Panc1 (cell line): Measurements from ENCODE around the gene PLEKHG2. TPM values are rescaled to one million over a fixed set of nuclear protein-coding genes. Genes with fewer than 3 reads are reported as not detected.

ENCODE experiments used
- ATAC-seq: fragments of 200-7000 bp; cut with Tn5 transposase; 2 replicates; pipeline ENCODE4 v1.9.1; 2020; ENCODE audit warnings: mild to moderate bottlenecking, moderate library complexity
- BruUV-seq: library from RNA; stranded (reverse); fragments of 400-500 nt; replicated peaks from 2 replicates; lab custom pipeline; 2021; lab: Mats Ljungman, UMichigan
- CTCF ChIA-PET: fragments of 300-600 bp; sonication (Branson Sonifier 250); formaldehyde crosslinking; loops from one replicate; lab custom pipeline; 2022; ENCODE audit warnings: antibody characterized with exemption; lab: Charles Lee
- POLR2A ChIA-PET: fragments of 300-600 bp; sonication (Branson Sonifier 250); formaldehyde crosslinking; loops from one replicate; lab custom pipeline; 2022; ENCODE audit warnings: antibody characterized with exemption; lab: Charles Lee
- DNase-seq: peaks from one replicate; pipeline ENCODE4 v3.0.0-alpha.2; 2010; ENCODE audit warnings: low read depth, low spot score
- H3K27ac ChIP-seq: 2 replicates; pipeline ENCODE4 v1.5.1; 2011; ENCODE audit warnings: mild to moderate bottlenecking, low read length, inconsistent platforms
- H3K27me3 ChIP-seq: fragments of 200-500 bp; sonication (Bioruptor generic); 2 replicates; pipeline ENCODE4 v1.6.0; 2014; ENCODE audit warnings: low read length, inconsistent platforms; ENCODE audit not compliant: control insufficient read depth, insufficient read depth
- H3K36me3 ChIP-seq: fragments of 200-500 bp; sonication (Bioruptor generic); 2 replicates; pipeline ENCODE4 v1.5.1; 2014; ENCODE audit warnings: inconsistent platforms, mild to moderate bottlenecking, low read length, moderate library complexity; ENCODE audit not compliant: control insufficient read depth, insufficient read depth
- H3K4me1 ChIP-seq: 2 replicates; pipeline ENCODE4 v1.5.1; 2011; ENCODE audit warnings: inconsistent platforms, mild to moderate bottlenecking, low read length, moderate library complexity; ENCODE audit not compliant: control insufficient read depth, insufficient read depth
- H3K4me3 ChIP-seq, 2 experiments: 2 replicates each; pipeline ENCODE4 v1.5.1; 2011 to 2012; ENCODE audit warnings: low read depth in 2 of 2, low read length in 2 of 2, mild to moderate bottlenecking in 2 of 2, inconsistent platforms in 1 of 2, moderate library complexity in 1 of 2
- H3K9me3 ChIP-seq: fragments of 200-500 bp; sonication (Bioruptor generic); 2 replicates; pipeline ENCODE4 v1.5.1; 2014; ENCODE audit warnings: low read depth, mild to moderate bottlenecking, inconsistent platforms, low read length, moderate library complexity; ENCODE audit not compliant: control insufficient read depth, insufficient read depth
- POLR2AphosphoS5 ChIP-seq: IDR thresholded peaks from 2 replicates; pipeline ENCODE4 v1.6.1; 2012; ENCODE audit warnings: mild to moderate bottlenecking, low read depth, low read length, moderate library complexity
- SIN3A ChIP-seq: IDR thresholded peaks from 2 replicates; pipeline ENCODE4 v1.6.1; 2012; ENCODE audit warnings: low read depth, mild to moderate bottlenecking, low read length, moderate library complexity, borderline replicate concordance; ENCODE audit not compliant: insufficient read depth
- TCF7L2 ChIP-seq: IDR thresholded peaks from 2 replicates; pipeline ENCODE4 v1.6.1; 2011; ENCODE audit warnings: mild to moderate bottlenecking, low read depth, low read length, inconsistent platforms
- in situ Hi-C: cut with HindIII; loops from 2 replicates; pipeline ENCODE4 v1.10.0; 2016; ENCODE audit warnings: low sequenced_read_pairs, low pct_unique_long_range_greater_than_20kb
- intact Hi-C: fragments of 100-400 bp; cut with micrococcal nuclease; formaldehyde crosslinking; loops from one replicate; pipeline ENCODE4 v1.10.0; 2022; ENCODE audit not compliant: unreplicated experiment
- total RNA-seq: library from RNA; stranded (reverse); gene quantifications from one replicate; pipeline ENCODE4 v1.2.1, GENCODE V29; 2021; ENCODE audit not compliant: unreplicated experiment
- TF ChIP-seq, protein P1 (sequence below): fragments of 450-650 bp; IDR thresholded peaks from 2 replicates; pipeline ENCODE4 v1.5.1; 2017; ENCODE audit warnings: mild to moderate bottlenecking
- TF ChIP-seq, protein P2 (sequence below), 2 experiments: IDR thresholded peaks; 2 replicates each; pipeline ENCODE4 v1.6.1; 2011 to 2012; ENCODE audit warnings: low read depth in 2 of 2, control low read depth in 1 of 2, low read length in 1 of 2, mild to moderate bottlenecking in 1 of 2, moderate library complexity in 1 of 2; ENCODE audit not compliant: insufficient read depth in 1 of 2

Gene PLEKHG2
- total RNA-seq, 1 experiment from 2014 or later = 1,988 TPM

DNA sequence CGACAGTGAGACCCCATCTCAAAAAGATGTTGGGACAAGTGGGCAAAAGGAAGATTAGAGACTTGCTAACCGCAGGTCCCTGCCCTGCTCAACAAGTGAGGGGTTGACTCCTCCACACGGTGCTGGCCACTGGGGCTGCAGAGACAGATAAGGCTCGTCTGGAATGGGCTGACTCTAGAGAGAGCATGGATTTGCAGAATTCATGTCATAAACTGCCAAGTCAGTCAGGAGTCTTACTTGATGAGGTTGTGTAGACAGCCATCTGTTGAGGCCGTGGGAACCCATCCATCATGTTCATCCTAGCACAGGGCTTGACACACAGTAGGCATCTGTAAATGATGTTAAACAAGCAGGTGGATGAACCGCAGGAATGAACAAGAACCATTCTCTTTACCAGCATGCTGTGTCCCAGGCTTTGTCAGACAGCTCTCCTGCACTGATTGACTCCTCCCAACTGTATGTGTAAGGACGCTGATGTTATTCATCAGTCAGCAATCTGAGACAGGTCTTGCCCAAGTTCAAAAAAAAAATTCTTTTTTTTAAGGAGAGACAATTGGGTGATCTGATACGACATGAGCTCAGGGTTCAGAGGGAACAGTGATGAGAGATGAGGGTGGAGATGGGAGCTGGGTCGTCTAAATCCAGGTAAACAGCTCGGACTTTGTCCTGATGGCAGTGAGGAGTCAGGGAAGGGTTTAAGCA, 30.4 kb upstream of the PLEKHG2 start:
- ATAC-seq (0 out of 2 replicates have a peak, but pooled peaks have one; percentile 4), DNase-seq (no peak)
- Histone ChIP-seq H3K4me1 (peaks cover 21% of the 10 kb centered on the region), H3K27me3 (no peaks in the 10 kb centered on the region), H3K4me3 (no peak overlapping the region), H3K27ac (no peak overlapping the region), H3K9me3 (no peaks in the 10 kb centered on the region), H3K36me3 (peaks cover 90% of the 10 kb centered on the region)
- BruUV-seq = no TSS peak
- TF ChIP-seq, protein P1, sequence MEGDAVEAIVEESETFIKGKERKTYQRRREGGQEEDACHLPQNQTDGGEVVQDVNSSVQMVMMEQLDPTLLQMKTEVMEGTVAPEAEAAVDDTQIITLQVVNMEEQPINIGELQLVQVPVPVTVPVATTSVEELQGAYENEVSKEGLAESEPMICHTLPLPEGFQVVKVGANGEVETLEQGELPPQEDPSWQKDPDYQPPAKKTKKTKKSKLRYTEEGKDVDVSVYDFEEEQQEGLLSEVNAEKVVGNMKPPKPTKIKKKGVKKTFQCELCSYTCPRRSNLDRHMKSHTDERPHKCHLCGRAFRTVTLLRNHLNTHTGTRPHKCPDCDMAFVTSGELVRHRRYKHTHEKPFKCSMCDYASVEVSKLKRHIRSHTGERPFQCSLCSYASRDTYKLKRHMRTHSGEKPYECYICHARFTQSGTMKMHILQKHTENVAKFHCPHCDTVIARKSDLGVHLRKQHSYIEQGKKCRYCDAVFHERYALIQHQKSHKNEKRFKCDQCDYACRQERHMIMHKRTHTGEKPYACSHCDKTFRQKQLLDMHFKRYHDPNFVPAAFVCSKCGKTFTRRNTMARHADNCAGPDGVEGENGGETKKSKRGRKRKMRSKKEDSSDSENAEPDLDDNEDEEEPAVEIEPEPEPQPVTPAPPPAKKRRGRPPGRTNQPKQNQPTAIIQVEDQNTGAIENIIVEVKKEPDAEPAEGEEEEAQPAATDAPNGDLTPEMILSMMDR = no peak
- no peak for TF ChIP-seq SIN3A
- TF ChIP-seq TCF7L2 = no peak
- TF ChIP-seq, protein P2, sequence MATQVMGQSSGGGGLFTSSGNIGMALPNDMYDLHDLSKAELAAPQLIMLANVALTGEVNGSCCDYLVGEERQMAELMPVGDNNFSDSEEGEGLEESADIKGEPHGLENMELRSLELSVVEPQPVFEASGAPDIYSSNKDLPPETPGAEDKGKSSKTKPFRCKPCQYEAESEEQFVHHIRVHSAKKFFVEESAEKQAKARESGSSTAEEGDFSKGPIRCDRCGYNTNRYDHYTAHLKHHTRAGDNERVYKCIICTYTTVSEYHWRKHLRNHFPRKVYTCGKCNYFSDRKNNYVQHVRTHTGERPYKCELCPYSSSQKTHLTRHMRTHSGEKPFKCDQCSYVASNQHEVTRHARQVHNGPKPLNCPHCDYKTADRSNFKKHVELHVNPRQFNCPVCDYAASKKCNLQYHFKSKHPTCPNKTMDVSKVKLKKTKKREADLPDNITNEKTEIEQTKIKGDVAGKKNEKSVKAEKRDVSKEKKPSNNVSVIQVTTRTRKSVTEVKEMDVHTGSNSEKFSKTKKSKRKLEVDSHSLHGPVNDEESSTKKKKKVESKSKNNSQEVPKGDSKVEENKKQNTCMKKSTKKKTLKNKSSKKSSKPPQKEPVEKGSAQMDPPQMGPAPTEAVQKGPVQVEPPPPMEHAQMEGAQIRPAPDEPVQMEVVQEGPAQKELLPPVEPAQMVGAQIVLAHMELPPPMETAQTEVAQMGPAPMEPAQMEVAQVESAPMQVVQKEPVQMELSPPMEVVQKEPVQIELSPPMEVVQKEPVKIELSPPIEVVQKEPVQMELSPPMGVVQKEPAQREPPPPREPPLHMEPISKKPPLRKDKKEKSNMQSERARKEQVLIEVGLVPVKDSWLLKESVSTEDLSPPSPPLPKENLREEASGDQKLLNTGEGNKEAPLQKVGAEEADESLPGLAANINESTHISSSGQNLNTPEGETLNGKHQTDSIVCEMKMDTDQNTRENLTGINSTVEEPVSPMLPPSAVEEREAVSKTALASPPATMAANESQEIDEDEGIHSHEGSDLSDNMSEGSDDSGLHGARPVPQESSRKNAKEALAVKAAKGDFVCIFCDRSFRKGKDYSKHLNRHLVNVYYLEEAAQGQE (IDR thresholded peaks at IDR 0.05; ENCODE audit: insufficient read depth in 1 of 2, low read depth in 2 of 2, low read length in 1 of 2) = no peak
- no peak for TF ChIP-seq POLR2AphosphoS5
- CTCF ChIA-PET = interaction anchor here (0.6 to 3.0 kb wide), 9 partner anchors 9 to 527 kb away, joined by 3 to 20 read pairs (median 4); partner anchors contain the start of genes MED29, PAF1 and SAMD4B
- POLR2A ChIA-PET = interaction anchor here (0.6 to 2.3 kb wide), 13 partner anchors 9 to 836 kb away, joined by 3 to 14 read pairs (median 5); partner anchors contain the start of genes MED29, PAF1, RPS16 and SAMD4B
- in situ Hi-C loops (no loop called here), intact Hi-C loops (no loop called here)

- DNase-seq = no peak
- ChIA-PET CTCF (interaction anchor here (0.7 to 3.0 kb wide), 9 partner anchors 8 to 421 kb away, joined by 3 to 20 read pairs (median 4); partner anchors contain the start of genes MED29, PAF1 and SAMD4B), POLR2A (interaction anchor here (0.6 to 2.3 kb wide), 19 partner anchors 8 to 722 kb away, joined by 3 to 14 read pairs (median 4); partner anchors contain the start of genes MED29, PAF1, RPS16 and SAMD4B)
- H3K36me3 ChIP-seq = peaks cover 89% of the 10 kb centered on the region
- TF ChIP-seq, protein P2 (IDR thresholded peaks at IDR 0.05; ENCODE audit: insufficient read depth in 1 of 2, low read depth in 2 of 2, low read length in 1 of 2) = no peak
- TF ChIP-seq TCF7L2 = no peak
- TF ChIP-seq, protein P1 = no peak
- no peak for TF ChIP-seq POLR2AphosphoS5
- TF ChIP-seq SIN3A = no peak
- H3K27ac ChIP-seq = no peak overlapping the region
- intact Hi-C loops = no loop called here
- no peaks in the 10 kb centered on the region for H3K9me3 ChIP-seq
- H3K27me3 ChIP-seq = no peaks in the 10 kb centered on the region
- peak; percentile 1 for ATAC-seq
- peaks cover 23% of the 10 kb centered on the region for H3K4me1 ChIP-seq
- BruUV-seq = no TSS peak
- no peak overlapping the region for H3K4me3 ChIP-seq
- in situ Hi-C loops = no loop called here
Measured at GRCh38 chr19:39382991-39383828, 29.3 kb upstream of the PLEKHG2 start.
